ENCODE results near the gene C9orf85.

The C9orf85 gene

GRCh38 chr9:71908825-71909224 lies 2.6 kb upstream of the C9orf85 start:
- DNase-seq = no peak

- DNase-seq = peak; percentile 74
These were observed 1.4 kb upstream of the C9orf85 start for GRCh38 chr9:71909887-71910649.

GRCh38 chr9:71910650-71911060 lies 784 bp upstream of the C9orf85 start:
- no peak for DNase-seq

GRCh38 chr9:71911908-71912335 lies 483 bp downstream of the C9orf85 start:
- no peak for DNase-seq

- no peak for DNase-seq
These were observed 4.1 kb downstream of the C9orf85 start for GRCh38 chr9:71915495-71915894.

GRCh38 chr9:71916834-71917534 lies 5.5 kb downstream of the C9orf85 start:
- no peak for DNase-seq

GRCh38 chr9:71918419-71918818 lies 7.0 kb downstream of the C9orf85 start:
- no peak for DNase-seq

GRCh38 chr9:71920456-71921189 lies 9.2 kb downstream of the C9orf85 start:
- no peak for DNase-seq

GRCh38 chr9:71921190-71921814 lies 9.9 kb downstream of the C9orf85 start:
- no peak for DNase-seq

GRCh38 chr9:71924576-71924975 lies 13.1 kb downstream of the C9orf85 start:
- no peak for DNase-seq

GRCh38 chr9:71925834-71926233 lies 14.4 kb downstream of the C9orf85 start:
- no peak for DNase-seq

GRCh38 chr9:71928376-71928775 lies 16.9 kb downstream of the C9orf85 start:
- DNase-seq = no peak

GRCh38 chr9:71928806-71929205 lies 17.4 kb downstream of the C9orf85 start:
- no peak for DNase-seq

- DNase-seq = no peak
These were observed 17.8 kb downstream of the C9orf85 start for GRCh38 chr9:71929223-71929622.

GRCh38 chr9:71929791-71930440 lies 18.5 kb downstream of the C9orf85 start:
- DNase-seq = no peak

GRCh38 chr9:71931166-71931565 lies 19.7 kb downstream of the C9orf85 start:
- DNase-seq = no peak

- DNase-seq = no peak
These were observed 24.6 kb downstream of the C9orf85 start for GRCh38 chr9:71936066-71936465.

GRCh38 chr9:71937070-71937625 lies 25.7 kb downstream of the C9orf85 start:
- no peak for DNase-seq

- DNase-seq = no peak
These were observed 26.5 kb downstream of the C9orf85 start for GRCh38 chr9:71937898-71938297.

GRCh38 chr9:71941060-71941568 lies 29.7 kb downstream of the C9orf85 start:
- DNase-seq = no peak

GRCh38 chr9:71941998-71942567 lies 30.6 kb downstream of the C9orf85 start:
- no peak for DNase-seq

Measured in right hindlimb (tissue), 1 donor.